ENCODE results near the gene PKP2.
"Not testable (repeated sequence)": the region's sequence is repeated elsewhere in the genome, so short reads cannot be mapped to it uniquely, and the experiment has no call there.

Gene PKP2

DNA sequence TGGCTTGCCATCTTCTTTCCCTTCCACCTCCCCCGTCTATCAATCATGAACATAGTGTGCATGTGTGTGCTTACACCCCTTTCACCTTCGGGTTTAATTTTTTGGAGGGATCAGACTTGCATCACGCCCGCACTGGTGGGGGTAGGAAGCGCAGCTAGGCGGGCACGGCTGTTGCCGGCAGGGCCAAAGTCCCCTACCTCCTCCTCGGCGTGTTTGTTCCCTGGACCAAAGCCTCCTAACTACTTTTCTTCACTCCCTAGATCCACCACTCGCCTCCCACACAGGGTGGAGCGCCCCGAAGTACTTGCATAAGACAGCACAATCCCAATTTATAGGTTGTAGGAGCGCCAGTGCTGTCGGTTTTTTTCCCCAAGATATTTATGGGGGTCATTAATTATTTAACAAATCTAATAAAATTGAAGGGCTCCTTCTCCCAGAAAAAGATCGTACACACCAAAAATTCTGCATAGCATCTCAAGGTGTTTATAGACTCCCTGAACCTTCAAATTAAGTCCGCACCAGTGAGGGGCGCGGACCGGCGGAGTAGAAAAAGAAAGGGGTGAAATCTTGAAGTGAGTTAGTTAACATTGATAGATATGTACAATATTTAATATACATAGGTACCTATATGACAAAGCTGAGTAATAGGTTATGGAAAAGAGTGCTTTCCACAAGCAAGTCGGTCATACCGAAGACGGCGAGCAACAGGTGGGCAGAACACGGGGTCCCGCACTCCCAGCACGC lies 717 bp downstream of the PKP2 start:
- no peak for FAIRE-seq

DNA sequence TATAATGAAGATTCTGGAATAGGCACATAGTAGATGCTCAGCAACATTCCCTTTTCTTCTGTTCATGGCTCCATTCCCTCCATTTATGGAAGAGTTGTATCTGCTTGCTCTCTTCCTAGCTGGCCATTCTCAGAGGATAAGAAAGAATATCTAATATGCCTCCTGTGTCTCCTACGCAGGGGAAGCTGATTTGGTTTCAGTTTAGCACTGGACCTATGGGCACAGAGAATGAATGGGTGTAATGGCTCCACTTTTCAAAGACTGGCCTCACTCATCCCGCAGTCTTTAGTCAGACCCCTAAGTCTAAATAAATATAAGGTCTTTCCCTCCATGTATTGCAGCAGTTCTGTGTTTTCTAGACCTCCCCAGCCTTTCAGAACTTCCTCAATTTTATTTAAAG lies 2.0 kb downstream of the PKP2 start:
- FAIRE-seq, result no peak

DNA sequence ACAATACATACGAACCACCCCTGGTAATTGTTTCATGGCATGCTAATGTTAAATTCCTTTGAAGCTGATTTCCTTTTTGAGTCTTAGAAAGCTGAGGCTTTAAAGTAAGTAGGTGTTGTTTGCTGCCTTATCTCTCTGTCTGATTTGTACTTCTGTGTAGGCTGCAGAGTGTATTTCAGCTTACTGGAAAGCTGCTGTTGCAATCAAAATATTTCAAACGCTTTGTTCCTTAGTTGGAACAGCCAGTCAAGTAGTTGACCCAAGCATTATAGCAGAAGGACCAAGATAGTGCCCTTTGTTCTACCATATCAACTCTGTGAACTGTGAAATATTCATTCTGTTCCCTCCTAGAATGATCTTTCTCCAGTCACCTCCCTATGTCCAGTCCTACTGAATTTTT lies 3.1 kb downstream of the PKP2 start:
- FAIRE-seq, result no peak

DNA sequence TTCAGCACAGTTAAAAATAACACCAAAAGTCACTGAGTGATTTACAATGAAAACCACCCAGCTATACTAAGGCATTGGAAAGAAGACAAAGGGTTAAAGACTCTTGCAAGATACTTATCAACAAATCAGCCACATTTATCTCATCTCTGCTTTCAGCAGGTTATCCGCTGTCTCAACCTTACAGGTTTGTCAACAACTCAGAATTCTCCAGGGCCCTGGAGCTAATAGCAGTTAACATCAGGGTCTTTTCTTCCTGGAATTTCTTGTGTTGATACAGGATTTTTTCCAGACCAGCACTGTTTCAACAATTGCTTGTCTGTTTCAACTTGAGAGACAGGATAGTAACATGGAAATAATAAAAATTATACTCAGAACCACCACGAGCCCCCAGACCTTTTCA lies 3.5 kb downstream of the PKP2 start:
- FAIRE-seq, result no peak

DNA sequence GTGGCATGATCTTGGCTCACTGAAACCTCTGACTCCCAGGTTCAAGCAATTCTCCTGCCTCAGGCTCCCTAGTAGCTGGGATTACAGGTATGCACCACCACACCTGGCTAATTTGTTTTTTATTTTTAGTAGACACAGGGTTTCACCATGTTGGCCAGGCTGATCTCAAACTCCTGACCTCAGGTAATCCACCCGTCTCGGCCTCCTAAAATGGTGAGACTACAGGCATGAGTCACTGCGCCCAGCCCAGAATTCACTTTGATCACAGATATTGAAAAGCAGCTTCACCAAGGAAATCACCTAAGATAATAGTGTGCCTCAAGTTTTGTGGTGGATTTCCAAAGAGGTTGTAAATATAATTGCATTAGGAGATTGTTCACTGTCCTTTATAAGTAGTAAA lies 4.2 kb downstream of the PKP2 start:
- FAIRE-seq, result not testable (repeated sequence)

DNA sequence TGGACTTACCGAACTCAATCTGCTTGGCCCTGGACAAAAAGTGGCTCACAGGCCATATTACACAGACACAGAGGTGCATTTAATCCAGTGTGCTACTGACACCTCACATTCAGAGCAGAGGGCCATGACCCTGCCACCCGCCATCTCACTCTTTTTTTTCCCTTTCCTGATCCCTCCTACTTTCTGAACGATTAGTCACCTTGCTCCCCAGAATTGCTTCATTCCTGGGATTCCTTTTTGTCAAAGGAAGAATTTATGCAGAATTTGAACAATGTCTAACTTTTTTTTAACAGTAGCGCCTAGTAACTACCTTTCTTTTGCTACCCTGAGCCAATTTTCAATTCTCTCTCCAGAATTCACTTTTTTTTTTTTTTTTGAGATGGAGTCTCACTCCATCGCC lies 4.6 kb downstream of the PKP2 start:
- FAIRE-seq, result no peak

DNA sequence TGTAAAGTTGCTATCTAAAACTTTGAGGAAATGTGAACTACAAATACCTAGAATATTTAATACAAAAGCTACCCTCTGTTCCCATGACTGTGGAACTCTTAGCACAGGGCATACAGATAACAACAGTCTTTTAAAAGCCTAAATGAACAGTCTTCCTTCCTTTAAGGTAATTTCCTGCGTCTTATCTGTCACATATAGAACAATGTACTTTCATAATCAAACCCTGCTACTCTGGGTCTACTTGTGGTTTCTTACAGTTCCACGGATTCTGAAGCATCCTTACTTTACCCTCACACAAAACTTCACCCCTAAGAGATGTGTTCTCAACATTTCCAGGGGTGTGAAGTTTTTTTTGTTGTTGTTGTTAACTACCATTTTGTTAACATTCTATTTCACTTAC lies 5.1 kb downstream of the PKP2 start:
- no peak for FAIRE-seq

DNA sequence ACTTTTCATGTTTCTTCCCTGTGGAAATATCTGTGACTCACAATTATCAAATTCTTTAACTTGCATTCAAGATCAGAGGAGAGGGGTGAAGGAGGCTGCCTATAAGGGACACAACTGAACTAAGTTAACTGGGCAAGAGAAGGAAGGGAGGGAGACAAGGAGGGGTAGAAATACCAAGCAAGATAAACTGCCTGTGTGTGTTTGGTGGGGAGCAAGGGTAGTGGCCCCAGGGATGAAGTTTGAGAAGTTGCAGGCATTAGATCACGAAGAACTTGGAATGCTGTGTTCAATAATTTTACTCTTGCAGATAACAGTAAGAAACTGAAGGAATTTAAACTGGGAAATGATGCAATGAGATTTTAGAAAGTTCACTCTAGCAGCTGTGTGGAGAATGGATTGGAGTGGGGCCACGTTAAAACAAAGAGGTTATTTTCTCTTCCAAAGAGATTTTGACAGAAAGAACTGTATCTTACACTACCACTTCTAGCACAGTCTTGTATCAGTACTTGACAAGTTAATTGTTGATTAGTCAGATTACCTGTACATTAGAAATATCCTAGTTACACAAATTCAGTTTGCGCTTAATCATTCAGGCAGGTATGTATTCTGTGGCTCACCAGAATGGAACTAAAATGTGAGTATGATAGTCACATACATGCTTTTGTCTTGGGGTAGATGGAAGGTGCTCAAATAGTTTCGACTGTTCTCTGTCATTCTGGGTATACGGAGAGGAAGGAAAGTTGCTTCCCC lies 7.4 kb downstream of the PKP2 start:
- no peak for FAIRE-seq

DNA sequence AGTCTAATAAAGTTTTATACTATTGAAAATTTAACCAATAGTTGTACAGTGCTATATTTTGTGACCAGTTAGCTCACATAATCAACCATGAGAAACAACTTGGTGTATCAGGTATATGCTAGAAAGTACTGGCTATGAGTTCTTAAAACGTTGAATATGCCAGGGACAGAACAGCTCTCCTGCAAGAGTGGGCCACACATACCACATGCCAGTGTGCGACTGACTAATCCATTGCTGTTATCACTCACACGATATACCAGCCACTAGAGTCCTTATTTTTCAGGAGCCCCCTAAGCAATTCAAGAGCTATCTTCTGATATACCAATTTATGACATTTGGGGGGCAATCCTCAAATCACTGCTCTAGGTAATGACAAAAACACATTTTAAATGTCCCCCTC lies 9.5 kb downstream of the PKP2 start:
- no peak for FAIRE-seq

DNA sequence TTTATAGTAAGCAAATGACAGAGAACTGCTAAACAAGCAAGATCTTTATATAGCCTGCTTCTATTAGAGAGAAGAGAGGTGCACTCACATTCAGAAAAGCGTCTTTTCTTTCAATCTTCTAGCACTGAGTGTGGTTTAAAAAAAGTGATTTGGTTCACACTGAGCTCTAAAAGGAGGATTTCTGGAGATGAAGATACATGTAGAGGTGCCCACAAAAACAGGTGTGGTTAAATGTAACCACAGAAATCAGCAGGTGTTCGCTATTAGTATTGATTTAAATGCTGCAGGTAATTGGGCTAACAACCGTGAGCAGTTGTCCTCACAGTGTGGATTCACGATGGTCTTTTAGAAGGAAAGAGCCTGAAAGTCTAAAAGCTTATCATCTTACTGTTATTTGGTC lies 10.7 kb downstream of the PKP2 start:
- no peak for FAIRE-seq

DNA sequence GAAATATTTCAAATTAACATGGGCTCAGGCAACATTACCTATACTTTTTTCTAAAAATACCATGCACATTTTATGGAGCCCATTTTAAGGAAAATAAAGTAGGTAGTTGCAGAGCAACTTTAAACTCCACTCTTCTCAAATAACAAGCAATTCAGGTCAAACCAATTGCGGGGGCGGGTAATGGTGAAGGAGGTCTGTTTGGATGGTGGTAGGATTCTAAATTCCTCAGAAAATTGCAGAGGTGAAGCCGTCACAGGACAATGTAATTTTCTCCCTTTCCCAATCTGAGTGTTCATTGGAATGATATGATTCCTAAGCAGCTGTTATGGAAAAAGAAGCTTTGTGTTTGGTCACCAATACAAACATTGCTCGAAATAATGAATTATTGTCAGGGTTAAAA lies 11.6 kb downstream of the PKP2 start:
- FAIRE-seq, result no peak

DNA sequence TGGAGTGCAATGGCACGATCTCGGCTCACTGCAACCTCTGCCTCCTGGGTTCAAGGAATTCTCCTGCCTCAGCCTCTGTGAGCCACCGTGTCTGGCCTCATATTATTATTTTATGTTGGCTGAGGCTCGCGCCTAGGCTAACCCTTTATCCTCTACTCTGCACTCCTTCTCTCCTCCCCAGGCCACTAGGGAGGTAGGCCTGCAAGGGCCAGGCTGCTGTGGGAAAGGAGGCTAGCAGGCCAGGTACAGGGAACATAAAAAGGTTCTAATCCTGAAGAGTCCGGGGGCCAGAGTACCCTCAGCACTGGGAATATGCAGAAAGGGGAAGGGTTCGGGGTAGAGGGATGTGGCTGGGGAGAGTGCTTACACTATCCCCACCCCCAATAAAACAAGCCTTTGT lies 14.9 kb downstream of the PKP2 start:
- no peak for FAIRE-seq

DNA sequence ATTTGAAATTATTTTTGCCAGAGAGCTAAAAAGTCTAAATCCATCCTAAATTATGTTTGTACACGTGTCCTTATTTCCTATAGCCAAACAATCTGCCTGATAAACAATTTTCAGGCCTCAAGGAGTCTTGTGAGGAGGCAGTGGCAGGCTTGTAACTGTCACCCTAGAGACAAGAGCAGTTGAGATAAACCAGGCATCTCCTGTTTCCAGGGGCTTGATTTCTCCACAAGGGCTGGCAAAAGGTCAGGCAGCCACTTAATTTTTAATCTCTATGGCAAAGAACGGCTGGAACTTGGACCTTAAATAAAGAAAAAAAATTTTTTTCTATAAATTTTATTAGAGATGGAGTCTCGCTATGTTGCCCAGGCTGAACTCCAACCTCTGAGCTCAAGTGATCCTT lies 15.5 kb downstream of the PKP2 start:
- no peak for FAIRE-seq

DNA sequence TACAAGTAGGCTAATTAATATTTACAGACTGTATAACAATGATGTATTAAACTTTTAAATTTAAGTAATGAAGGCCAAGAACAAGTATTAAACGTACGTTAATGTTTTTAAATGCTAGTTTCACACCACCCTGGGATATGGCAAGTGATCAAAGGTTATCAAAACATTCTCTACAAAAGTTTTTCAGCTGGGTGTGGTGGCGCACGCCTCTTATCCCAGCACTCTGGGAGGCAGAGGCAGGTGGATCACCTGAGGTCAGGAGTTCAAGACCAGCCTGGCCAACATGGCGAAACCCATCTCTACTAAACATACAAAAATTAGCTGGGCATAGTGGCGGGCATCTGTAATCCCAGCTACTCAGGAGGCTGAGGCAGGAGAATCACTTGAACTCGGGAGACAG lies 17.5 kb downstream of the PKP2 start:
- FAIRE-seq, result not testable (repeated sequence)

DNA sequence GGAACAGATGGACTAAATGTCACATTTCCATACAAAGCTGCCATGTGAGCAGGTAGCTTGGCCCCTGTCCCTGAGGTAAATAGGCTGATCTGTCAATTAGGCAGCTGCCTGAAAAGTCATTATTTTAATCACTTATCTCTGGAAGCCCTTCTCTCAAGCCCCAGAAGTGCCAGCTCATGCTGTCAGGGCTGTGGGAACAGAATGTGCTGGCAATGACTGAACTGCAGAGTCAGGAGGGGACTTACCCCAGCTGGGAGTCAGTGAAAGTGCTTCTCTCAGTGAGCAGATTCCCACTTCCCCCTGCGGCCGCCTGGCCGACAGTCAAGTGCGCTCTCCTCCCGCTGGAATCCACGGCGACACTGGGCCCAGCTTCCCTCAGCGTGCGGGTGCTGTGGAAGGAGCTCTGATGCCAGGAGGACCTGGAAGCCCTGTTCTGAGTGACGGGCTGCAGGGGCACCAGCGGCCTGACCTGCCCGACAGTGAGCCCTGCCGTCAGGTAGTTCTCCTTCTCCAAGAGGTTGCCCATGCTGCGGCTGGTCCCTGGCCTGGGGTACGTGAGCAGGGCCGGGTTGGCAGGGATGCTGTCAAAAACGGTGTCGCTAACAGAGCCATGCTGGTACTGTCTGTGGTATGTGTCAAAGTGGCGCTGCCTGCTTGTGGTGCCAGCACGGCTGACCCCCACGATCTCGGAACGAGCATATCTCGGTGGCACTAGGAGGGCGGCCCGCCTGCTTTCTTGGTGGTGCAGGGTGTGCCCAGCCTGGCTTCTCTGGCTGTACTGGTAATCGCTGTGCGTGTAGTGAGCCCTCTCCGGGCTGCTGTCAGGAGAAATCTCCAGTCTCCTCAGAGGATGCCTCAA lies 18.7 kb downstream of the PKP2 start:
- no peak for FAIRE-seq

DNA sequence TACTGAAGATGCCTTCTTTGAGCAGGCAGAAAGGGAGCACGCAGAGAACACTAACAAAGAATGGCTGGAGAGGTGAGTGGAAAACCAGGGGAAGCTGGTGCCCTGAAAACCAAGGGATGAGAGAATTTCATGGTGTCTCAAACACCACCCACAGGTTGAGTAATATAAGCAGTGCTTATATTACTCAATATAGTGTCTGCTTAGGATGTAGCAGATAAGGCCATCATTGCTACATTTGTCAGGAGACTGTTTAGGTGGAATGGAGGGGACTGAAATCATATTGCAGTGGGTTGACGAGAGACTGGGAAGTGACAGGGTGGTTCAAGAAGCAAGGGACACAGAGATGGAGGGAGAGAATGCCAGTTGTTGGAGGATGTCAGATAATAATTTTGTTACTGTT lies 20.6 kb downstream of the PKP2 start:
- no peak for FAIRE-seq

DNA sequence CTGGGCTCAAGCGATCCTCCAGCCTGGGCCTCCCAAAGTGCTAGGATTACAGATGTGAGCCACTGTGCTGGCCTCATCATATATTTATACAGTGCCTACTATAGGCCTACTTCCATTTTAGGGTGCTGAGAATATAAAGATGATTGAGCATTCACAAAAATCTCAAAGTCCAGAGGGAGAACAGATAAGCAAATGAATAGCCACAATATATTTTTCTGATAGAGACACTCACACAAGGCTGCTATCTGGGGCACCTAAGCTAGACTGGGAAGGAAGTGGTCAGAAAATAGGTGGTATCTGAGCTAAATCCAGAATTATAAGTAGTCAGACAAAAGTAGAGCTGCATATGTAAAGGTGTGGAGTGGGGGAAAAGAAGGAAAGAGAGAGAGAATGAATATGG lies 21.6 kb downstream of the PKP2 start:
- no peak for FAIRE-seq

DNA sequence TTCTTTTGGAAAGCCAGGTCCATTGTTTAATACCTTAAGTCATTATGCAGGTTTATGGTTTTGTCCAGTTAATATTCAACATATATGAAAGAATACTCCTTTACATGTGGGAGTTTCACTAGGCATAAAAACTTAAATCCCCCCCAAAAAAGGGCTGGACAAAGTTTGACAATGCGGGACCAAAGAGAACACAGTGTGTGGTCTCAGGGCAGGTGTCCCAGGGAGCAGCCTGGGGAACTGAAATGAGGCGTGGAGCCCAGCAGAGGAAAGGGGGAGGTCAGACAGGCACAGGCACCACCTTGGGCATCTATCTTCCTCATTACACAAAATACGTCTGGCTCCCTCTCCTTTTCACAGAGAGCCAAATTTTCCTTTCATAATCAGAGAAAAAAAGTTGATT lies 22.5 kb downstream of the PKP2 start:
- no peak for FAIRE-seq

DNA sequence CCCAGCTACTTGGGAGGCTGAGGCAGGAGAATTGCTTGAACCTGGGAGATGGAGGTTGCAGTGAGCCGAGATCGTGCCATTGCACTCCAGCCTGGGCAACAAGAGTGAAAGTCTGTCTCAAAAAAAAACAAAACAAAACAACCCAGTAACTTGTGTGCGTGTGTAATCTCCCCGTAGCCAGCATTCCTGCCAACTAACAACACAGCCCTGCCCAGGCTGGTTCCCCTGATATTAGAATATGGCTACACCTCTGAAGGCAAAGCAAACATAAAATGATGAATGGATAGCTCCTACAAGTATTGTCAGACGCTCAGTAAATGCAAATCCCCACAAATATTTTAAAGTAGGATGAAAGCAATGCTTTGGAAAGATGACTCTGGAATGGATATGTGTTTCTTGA lies 24.2 kb downstream of the PKP2 start:
- not testable (repeated sequence) for FAIRE-seq

DNA sequence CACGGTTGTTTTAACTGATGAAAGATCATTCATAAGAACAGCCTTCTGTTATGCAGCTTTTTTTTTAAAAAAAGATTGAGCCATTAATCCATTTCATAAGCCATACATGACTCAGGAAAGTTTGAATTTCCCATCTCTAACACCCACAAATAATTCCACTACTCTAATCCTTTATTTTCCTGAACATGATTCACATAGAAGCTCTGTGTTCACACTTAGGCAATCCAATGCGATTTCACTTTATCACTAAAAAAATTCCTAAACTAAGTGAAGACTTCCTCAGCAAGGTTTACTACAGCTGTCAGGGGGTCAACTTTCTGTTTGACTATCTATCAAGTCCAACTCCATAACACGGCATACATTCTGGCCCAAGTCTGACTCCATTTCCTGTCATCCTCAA lies 25.9 kb downstream of the PKP2 start:
- FAIRE-seq, result no peak

DNA sequence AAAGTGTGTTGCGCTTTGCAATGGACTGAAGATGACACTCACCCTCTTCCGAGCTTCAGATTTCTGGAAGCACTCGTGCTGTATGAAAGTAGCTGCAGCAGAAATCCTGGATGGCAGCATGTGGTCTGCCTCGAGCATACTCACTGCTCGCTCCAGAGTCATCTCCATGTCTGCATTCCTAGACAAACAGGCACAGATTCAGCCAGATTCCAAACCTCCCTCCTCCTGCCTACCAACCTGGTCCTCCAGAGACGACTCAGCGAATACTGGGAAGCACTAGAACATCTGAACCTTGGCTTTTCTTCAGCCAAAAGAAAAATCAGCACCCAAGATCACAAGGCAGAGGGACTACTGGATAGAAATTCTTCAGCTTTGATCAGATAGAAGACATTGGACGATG lies 27.7 kb downstream of the PKP2 start:
- FAIRE-seq, result no peak

DNA sequence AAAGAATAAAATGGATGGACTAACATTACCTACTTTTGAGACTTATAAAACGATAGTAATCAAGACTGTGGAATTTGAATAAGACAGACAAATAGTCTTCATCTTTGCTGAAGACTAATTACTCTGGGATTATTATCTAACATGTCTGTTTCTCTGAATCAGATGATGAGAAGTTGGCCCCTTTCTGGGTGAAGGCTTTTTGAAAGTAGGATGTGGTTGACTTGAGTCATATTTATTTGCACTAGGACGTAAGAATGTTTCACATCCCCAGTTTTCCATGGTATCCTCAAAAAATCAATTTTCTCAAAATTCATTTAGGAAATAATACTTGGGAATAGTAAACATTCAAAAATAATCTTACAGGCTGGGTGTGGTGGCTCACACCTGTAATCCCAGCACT lies 31.8 kb downstream of the PKP2 start:
- no peak for FAIRE-seq

DNA sequence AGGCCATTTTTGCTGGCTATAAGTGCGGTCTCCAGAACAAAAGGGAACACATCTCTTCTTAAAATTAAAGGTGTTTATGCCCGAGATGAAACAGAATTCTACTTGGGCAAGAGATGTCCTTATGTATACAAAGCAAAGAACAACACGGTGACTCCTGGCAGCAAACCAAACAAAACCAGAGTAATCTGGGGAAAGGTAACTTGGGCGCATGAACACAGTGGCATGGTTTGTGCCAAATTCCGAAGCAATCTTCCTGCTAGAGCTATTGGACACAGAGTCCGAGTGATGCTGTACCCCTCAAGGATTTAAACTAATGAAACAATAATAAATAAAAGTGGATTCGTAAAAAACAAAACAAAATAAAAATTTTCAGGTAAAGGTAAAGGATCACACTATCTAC lies 33.4 kb downstream of the PKP2 start:
- no peak for FAIRE-seq

DNA sequence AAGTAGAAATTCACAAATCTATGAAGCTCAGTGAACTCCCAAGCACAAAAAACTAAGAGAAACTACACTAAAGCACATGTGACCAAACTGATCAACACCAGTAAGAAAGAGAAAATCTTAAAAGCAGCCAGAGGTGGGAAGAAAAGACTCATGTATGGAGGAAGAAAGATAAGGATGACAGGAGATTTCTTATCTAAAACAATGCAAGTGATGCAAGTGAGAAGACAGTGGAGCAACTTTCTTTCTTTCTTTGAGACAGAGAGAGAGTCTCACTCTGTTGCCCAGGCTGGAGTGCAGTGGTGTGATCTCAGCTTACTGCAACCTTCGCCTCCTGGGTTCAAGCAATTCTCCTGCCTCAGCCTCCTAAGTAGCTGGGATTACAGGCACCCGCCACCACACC lies 34.9 kb downstream of the PKP2 start:
- not testable (repeated sequence) for FAIRE-seq
